ENCODE measurements around the gene CFD. TPM values are rescaled to one million over a fixed set of nuclear protein-coding genes. Genes with fewer than 3 reads are reported as not detected.
"Not testable (repeated sequence)": the region's sequence is repeated elsewhere in the genome, so short reads cannot be mapped to it uniquely, and the experiment has no call there.

Gene CFD
- total RNA-seq, 1 experiment from 2014 or later = 9.2 TPM

DNA sequence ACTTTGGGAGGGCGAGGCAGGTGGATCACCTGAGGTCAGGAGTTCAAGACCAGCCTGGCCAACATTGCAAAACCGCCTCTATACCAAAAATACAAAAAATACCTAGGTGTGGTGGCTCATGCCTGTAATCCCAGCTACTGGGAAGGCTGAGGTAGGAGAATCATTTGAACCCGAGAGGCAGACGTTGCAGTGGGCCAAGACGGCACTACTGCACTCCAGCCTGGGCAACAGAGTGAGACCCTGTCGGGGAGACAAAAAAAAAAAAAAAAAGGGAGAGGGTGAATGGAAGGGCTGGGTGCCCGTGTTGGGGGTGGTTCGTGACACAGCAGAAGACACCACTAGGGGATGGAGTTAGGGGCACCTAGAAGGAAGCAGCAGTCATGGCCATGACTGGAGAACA is 10.8 kb downstream of the CFD start:
- no peak for DNase-seq (ENCODE audit: extremely low read depth, low read depth)

DNA sequence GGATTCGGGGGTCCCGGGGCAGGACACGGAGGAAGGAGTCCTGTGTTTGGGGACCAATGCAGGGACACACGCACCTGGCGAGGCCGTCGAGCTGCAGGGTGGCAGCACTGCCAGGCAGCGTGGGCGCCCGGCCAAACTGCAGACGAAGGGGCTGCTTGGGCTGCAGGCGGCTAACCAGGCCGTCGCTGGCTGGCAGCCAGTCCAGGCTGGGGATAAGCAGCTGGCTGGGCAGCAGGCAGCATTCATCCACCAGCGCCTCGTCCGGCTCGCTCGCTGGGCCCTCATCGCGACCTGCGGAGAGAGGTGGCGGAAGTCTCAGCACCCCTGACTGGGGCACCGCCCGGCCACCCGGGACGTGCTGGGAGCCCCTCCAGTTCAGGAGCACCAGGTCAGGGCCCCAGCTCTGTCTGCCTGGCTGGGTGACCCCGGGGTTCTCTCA is 11.5 kb downstream of the CFD start:
- no peak for DNase-seq (ENCODE audit: extremely low read depth, low read depth)

DNA sequence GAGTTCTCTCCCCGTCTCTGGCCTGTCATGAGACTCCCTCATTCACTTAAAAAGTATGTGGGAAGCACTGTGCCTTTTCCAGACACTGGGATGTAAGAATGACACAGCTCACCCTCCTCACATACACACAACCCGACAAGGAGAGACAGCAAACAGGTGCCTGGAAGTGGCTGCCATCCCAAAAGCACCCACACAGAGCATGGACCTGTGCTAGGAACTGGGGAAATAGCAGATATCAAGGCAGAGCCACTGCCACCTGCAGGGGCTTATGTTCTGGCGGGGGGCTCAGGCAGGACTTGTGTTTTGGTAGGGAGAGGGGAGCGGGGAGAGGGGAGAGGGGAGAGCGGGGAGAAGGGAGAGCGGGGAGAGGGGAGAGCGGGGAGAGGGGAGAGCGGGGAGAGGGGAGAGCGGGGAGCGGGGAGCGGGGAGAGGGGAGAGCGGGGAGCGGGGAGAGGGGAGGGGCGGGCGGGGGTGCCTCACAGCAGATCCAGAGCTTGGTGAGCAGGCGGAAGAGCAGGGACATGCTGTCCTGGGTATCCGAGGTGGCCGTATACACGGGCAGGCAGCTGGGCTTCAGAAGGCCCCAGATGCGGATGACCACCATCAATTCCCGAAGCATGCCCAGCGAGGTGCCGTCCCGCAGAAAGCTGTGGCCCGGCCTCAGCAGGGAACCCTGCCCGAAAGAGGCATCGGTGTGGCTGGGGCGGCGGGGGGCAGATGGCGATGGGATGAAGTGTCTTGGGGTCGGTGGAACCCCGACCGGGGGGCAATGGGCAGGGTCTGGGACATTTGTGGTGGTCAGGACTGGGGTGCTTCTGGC is 12.2 kb downstream of the CFD start:
- no peak for DNase-seq (ENCODE audit: extremely low read depth, low read depth)

DNA sequence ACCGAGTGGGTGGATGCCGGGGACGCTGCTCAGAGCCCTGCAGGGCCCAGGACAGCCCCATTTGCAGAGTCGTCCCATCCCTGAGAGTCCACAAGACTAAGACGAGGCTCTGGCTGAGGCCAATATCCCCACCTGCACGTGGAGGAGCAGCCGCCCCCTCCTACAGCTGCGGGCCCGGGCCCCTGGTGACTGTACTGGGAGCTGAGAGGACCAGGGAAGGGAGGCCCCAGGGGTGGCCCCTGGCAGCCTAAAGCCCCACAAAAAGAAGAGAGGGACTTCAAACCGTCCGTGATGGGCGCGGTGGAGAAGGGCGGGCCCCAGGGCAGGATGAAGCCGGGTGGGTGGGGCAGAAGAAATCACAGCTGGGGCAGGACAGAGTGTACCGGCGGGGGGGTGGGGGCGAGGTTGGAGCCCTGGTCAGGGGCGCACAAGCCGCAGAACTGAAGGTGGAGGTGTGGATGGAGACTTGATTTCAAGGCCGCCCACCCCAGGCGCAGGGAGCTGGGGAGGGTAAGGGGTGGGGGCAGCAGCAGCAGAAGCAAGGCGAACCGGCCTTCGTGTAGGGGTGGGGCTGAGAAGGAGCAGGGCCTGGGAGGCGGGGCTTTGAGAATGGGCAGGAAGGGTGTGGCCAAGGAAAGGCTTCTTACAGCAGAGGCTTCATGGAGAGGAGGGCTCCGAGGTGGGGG is 12.9 kb downstream of the CFD start:
- DNase-seq (ENCODE audit: extremely low read depth, low read depth) = peak; percentile 88

DNA sequence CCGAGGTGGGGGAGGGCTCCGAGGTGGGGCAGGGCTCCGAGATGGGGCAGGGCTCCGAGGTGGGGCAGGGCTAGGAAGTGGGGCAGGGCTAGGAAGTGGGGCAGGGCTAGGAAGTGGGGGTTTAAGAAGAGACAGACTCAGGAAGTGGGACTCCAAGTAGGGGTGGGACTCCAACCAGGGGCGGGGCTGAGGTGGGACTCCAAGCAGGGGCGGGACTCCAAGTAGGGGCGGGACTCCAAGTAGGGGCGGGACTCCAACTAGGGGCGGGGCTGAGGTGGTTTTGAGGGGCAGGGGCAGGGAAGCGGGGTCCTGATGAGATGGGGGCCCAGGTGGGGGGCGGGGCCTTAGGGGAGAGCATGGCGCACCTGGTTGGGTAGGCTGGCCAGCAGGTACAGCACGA is 13.6 kb downstream of the CFD start:
- peak; percentile 75 for DNase-seq (ENCODE audit: extremely low read depth, low read depth)

DNA sequence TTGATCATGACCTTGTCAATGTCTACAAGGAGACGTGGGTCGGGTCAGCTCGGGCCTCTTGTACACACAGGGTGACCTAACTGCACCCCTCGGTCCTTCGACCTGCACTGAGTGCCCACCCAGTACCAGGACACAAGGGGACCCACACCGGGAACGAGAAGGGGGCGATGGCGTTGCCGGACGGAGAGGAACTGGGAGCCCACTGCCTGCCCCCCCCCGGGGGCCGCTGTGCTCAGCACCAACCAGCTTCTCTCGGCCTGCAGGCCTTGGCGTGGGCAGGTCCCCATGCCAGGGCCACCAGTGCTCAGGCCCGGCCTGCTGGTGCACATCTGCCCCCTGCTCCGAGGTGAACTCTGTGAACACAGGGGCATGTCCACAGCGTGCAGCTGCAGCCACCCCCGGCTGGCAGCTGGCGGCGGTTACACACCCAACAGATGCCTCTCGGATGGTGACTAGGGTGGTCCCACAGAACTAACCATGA is 14.1 kb downstream of the CFD start:
- DNase-seq (ENCODE audit: extremely low read depth, low read depth) = no peak

DNA sequence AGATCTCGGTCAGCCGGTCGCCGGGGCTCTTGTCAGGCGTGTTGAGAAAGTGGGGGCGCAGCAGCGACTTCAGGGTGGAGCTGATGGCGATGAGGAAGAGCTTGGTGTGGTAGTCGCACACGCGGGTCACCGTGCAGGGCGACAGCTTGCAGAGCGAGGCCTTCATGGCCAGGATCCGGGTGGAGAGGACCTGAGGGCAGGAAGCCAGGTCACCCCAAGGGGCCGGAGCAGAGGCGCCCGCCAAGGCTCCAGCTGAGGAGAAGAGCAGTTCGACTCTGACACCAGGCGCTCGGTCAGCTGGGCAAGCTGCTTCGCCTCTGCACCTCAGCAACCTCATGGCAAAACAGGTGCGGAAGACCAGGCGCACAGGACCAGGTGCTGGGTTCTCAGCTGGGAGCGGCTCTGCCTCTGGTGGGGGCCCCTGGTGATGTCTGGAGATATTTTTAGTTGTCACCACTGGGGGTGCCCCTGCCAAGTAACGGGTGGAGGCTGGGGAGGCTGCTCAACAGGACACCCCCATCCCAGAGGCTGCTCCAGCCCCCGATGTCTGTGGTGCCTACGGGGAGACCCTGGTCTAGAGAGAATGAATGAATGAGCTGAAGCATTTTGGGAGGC is 15.9 kb downstream of the CFD start:
- no peak for DNase-seq (ENCODE audit: extremely low read depth, low read depth)

DNA sequence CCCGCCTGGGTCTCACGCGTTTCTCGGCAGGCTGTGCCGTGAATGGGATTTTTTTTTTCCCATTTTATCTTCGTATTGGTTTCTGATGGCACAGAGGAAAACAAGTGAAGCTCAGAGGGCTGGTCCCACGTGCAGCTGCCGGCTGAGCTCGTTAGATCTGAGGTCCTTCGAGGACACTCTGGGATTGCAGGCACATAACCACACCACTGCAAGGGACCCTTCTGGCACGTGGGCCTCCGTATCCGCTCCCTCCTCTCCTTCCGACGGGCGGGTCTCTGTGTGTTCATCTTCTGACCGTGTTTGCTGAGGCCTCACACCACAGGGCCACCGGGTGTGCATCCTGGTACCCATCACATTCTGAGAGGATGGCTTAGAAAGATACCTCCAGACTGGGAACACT is 16.6 kb downstream of the CFD start:
- no peak for DNase-seq (ENCODE audit: extremely low read depth, low read depth)

DNA sequence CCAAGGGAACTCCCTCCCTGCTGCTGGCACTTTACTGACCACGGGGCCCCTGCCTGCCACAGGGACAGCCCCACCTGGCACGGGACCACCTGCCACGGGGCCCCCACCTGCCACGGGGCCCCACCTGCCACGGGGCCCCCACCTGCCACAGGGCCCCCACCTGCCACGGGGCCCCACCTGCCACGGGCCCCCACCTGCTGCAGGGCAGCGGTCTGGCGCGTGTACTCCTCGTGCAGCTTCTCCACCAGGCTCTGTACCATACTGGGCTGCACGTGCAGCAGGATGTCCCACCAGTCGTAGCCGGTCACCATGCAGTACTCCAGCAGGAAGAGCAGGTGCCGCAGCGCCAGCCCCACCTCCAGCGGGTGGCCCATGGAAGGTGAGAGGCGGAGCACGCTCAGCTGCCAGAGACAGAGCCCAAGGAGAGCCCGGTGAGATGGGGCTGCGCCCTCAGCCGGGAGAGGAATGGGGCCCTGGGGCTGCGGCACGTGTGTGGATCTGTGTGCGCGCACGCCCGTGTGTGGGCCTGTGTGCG is 17.4 kb downstream of the CFD start:
- no peak for DNase-seq (ENCODE audit: extremely low read depth, low read depth)

DNA sequence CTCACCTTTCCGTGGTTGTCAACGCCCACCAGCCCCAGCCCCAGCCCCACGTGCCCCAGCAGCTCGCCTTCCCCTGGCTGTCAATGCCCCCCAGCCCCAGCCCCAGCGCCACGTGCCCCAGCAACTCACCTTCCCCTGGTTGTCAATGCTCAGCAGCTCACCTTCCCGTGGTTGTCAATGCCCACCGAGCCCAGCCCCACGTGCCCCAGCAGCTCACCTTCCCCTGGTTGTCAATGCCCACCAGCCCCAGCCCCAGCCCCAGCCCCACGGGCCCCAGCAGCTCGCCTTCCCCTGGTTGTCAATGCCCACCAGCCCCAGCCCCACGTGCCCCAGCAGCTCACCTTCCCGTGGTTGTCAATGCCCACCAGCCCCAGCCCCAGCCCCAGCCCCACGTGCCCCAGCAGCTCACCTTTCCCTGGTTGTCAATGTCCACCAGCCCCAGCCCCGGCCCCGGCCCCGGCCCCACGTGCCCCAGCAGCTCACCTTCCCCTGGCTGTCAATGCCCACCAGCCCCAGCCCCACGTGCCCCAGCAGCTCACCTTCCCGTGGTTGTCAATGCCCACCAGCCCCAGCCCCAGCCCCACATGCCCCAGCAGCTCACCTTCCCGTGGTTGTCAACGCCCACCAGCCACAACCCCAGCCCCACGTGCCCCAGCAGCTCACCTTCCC is 18.7 kb downstream of the CFD start:
- DNase-seq (ENCODE audit: extremely low read depth, low read depth) = not testable (repeated sequence)

DNA sequence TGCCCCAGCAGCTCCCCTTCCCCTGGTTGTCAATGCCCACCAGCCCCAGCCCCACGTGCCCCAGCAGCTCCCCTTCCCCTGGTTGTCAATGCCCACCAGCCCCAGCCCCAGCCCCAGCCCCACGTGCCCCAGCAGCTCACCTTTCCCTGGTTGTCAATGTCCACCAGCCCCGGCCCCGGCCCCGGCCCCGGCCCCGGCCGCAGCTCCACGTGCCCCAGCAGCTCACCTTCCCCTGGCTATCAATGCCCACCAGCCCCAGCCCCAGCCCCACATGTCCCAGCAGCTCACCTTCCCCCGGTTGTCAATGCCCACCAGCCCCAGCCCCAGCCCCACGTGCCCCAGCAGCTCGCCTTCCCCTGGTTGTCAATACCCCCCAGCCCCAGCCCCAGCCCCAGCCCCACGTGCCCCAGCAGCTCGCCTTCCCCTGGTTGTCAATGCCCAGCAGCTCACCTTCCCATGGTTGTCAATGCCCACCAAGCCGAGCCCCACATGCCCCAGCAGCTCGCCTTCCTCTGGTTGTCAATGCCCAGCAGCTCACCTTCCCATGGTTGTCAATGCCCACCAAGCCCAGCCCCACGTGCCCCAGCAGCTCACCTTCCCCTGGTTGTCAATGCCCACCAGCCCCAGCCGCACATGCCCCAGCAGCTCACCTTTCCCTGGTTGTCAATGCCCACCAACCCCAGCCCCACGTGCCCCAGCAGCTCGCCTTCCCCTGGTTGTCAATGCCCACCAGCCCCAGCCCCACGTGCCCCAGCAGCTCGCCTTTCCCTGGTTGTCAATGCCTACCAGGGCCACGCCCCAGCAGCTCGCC is 19.5 kb downstream of the CFD start:
- not testable (repeated sequence) for DNase-seq (ENCODE audit: extremely low read depth, low read depth)

DNA sequence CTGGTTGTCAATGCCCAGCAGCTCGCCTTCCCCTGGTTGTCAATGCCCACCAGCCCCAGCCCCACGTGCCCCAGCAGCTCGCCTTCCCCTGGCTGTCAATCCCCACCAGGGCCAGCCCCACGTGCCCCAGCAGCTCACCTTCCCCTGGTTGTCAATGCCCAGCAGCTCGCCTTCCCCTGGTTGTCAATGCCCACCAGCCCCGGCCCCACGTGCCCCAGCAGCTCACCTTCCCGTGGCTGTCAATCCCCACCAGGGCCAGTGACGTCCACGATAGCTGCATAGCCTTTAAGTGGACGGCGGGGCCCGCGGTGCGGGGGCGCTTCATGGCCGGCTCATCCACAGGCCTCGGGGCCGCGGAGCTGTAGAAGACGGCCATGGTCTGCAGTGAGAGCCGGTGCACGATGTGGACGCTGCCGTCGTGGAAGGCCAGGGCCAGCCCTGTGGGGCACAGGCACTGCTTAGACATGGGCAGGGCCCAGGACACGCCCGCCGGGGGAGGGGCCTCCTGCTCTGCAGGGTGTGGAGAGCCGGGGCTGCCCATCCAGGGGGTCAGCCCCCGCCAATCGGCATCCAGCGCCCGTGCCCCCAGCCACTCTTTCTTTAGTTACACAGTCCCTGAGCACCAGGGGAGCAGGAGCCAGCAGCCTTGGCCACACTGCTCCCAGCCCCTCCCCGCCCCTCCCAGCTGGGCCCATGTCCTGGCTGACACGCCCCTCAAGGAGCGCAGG is 20.4 kb downstream of the CFD start:
- DNase-seq (ENCODE audit: extremely low read depth, low read depth) = no peak

DNA sequence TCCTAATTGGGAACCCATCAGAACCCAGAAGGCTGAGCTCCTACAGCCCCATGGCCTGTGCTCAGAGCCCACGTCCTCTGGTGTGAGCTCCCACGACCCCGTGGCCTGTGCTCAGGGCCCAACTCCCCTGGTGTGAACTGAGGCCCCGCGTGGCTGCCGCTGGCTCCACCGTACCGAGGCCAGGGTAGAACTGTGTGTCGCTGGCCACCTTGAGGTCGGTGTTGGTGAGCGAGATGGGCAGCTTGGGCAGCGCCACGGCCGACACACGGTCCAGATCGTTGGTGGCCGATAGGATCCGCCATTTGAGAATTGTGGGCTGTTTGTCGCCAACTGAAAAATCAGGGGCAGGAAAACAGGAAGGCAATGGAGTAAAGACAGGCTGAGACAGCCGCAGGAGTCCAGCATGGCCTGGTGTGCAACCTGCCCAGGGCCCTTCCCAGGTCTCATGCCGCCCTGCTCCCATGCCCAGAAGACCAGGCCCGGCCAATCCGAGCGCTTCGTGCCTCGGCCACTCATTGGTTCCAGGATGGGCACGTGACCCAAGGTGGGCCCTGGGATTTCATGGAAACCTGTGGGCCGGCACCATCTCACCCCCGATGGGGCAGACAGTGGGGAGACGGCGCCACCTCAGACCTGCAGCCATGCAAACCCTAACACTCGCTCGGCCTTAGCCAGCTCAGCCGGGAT is 22.1 kb downstream of the CFD start:
- no peak for DNase-seq (ENCODE audit: extremely low read depth, low read depth)

DNA sequence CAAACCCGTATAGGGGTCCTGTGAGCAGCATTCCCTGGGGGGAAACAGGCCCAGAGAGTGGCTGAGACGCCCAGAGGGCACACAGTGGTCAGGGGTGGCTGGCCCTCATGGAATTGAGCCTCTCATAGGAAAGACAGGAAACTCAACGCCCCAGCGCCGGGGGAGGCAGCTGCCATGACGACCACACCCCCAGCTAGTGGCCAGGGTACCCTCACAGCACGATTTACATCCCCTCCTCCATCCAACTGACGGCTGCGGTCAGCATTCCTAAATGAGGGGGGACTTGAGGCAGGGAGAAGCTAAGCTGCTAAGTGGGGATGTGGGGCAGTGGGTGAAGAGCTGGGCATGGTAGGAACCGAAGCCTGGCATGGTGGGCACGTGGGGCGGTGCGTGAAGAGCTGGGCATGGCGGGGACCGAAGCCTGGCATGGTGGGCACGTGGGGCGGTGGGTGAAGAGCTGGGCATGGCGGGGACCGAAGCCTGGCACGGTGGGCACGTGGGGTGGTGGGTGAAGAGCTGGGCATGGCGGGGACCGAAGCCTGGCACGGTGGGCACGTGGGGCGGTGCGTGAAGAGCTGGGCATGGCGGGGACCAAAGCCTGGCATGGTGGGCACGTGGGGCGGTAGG is 23.5 kb downstream of the CFD start:
- DNase-seq (ENCODE audit: extremely low read depth, low read depth) = no peak

DNA sequence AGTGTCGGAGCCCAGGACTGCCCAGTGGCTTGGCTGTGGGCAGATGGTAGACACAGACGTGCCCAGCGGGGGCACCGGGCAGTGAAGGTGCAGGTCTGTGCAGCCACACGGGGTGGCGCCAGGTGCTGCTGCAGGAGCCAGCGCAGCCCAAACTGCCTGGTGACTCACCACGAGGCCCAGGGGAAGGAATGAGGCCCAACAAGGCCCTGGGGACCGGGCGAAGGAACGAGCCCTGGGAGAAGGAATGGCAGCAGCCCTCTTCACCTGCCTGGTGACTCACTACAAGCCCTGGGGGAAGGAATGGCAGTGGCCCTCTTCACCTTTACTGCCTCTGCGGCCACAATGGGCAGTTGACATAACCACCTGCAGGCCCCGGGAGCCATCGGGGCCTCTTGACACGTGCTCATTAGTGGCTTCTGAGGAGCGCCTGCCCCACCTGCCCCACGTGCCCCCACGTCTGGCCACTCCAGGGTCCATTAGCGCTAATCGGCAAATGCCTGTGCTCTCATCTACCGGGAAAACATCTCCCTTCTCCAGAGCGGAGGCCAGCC is 24.3 kb downstream of the CFD start:
- no peak for DNase-seq (ENCODE audit: extremely low read depth, low read depth)

DNA sequence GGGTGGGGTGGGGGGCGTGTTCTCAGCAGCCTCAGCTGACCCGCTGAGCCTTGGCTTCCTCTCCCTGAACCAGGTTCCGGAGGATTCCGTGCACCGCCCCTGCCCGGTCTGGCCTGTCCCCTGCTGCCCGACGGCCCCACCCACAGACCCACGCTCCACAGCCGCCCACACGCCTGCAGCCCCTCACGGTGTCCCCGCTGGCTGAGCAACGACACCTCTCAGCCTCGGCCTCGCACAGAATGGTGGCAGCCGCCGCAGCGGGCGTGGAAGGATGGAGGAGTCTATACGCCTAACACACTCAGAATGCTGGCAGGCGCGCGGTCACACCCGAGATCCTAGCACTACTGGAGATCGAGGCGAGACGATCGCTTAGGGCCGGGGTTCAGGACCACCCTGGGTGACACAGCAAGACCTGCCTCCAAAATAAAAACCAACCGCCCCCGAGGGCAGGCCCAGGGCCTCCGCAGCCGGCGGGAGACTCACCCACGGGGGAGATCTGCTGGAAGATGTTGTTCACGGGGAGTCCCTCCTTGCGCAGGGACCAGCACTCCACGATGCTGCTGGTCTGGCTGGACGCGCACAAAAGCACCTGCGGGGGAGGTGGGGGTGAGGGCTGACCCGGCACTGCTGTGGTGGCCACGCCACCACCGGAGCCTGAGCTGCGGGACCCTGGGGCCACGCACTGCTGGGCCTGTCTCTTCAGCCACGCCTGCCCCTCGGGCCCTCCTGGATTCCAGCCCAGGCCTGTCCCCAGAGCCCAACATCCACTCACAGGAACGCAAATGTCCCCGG is 25.2 kb downstream of the CFD start:
- no peak for DNase-seq (ENCODE audit: extremely low read depth, low read depth)

Data from NCI-H460 (cell line).